ENCODE measurements around the gene UHRF1.
A peak's percentile ranks its signal among the peaks of the same experiment; 100 is the strongest.
"Not testable (repeated sequence)": the region's sequence is repeated elsewhere in the genome, so short reads cannot be mapped to it uniquely, and the experiment has no call there.

UHRF1 gene

DNA sequence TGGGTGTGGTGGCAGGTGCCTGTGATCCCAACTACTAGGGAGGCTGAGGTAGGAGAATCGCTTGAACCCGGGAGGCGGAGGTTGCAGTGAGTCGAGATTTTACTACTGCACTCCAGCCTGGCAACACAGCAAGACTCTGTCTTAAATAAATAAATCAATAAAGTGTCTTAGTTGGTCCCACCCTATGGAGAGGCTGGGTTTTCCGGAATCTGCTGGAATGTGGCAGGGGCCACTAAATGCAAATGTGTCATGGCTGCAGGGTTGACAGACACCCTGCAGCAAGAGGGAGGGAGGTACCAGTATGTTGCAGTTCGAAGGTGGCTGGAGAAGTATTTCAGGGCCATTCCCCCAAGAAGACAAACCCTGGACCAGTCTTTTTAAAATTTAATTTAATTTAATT, 24.3 kb upstream of the UHRF1 start:
- H3K27ac Mint-ChIP-seq; H3K4me1 Mint-ChIP-seq (ENCODE audit: low read depth); H3K9me3 Mint-ChIP-seq; H3K4me3 Mint-ChIP-seq; H3K27me3 Mint-ChIP-seq; H3K36me3 Mint-ChIP-seq (ENCODE audit: low read depth): not testable (repeated sequence)

- not testable (repeated sequence) for H3K27me3 Mint-ChIP-seq; H3K27ac Mint-ChIP-seq; H3K4me1 Mint-ChIP-seq (ENCODE audit: low read depth); H3K9me3 Mint-ChIP-seq; H3K4me3 Mint-ChIP-seq; H3K36me3 Mint-ChIP-seq (ENCODE audit: low read depth)
These were observed 21.5 kb upstream of the UHRF1 start for GRCh38 chr19:4887803-4888202.

GRCh38 chr19:4889034-4889815, 20.1 kb upstream of the UHRF1 start:
- Mint-ChIP-seq H3K27ac (no peak overlapping the region), H3K4me1 (ENCODE audit: low read depth) (no peaks in the 10 kb centered on the region), H3K27me3 (no peaks in the 10 kb centered on the region), H3K36me3 (ENCODE audit: low read depth) (no peaks in the 10 kb centered on the region), H3K9me3 (no peaks in the 10 kb centered on the region), H3K4me3 (no peak overlapping the region)

- no peaks in the 10 kb centered on the region for H3K36me3 Mint-ChIP-seq (ENCODE audit: low read depth)
These were observed 18.2 kb upstream of the UHRF1 start for GRCh38 chr19:4891066-4891465.

GRCh38 chr19:4892962-4893361, 16.3 kb upstream of the UHRF1 start:
- H3K27me3 Mint-ChIP-seq; H3K4me3 Mint-ChIP-seq; H3K4me1 Mint-ChIP-seq (ENCODE audit: low read depth); H3K27ac Mint-ChIP-seq; H3K36me3 Mint-ChIP-seq (ENCODE audit: low read depth); H3K9me3 Mint-ChIP-seq: not testable (repeated sequence)

More at GRCh38 chr19:4891066-4891465, 18.2 kb upstream of the UHRF1 start:
- no peaks in the 10 kb centered on the region for H3K27me3 Mint-ChIP-seq
- no peak overlapping the region for H3K27ac Mint-ChIP-seq
- H3K4me3 Mint-ChIP-seq = no peak overlapping the region
- peaks cover 4% of the 10 kb centered on the region for H3K4me1 Mint-ChIP-seq (ENCODE audit: low read depth)
- H3K9me3 Mint-ChIP-seq = no peaks in the 10 kb centered on the region

DNA sequence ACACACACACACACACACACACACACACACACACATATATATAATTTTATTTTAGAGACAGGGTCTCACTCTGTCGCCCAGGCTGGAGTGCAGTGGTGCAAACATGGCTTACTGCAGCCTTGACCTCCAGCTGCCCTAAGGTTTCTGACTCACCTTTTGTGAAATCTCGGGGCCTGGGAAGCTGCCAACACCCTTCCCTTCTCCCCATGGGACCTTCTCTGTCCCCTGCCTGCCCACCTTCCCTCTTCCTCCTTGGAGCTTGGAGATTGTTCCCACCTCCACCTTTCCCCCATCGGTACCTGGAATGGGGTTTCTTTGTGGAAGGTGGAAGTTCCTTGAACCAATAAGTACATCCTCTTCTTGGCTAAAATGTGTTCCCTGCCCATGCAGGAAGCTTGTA, 12.9 kb upstream of the UHRF1 start:
- no peaks in the 10 kb centered on the region for H3K27me3 Mint-ChIP-seq
- H3K9me3 Mint-ChIP-seq = no peaks in the 10 kb centered on the region
- no peak overlapping the region for H3K4me3 Mint-ChIP-seq
- H3K4me1 Mint-ChIP-seq (ENCODE audit: low read depth) = peaks cover 8% of the 10 kb centered on the region
- H3K36me3 Mint-ChIP-seq (ENCODE audit: low read depth) = no peaks in the 10 kb centered on the region
- peak overlapping the region; percentile 49 for H3K27ac Mint-ChIP-seq

DNA sequence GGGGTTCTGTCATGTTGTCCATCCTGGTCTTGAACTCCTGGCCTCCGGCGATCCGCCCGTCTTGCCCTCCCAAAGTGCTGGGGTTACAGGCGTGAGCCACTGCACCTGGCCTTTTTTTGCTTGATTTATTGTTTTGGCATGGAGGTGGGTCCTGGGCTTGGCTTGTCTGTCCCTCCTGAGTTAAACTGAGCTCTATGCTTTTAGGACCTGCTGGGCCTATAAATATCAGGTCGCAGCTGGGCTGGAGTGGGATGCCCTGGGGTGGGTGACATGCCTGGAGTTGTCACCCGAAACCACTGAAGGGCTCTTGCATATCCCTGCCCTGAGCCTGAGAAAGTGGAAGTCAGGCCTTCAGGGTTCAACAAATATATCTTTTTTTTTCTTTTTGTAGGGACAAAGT, 12.2 kb upstream of the UHRF1 start:
- Mint-ChIP-seq H3K27ac (no peak overlapping the region), H3K9me3 (no peaks in the 10 kb centered on the region), H3K36me3 (ENCODE audit: low read depth) (no peaks in the 10 kb centered on the region), H3K27me3 (no peaks in the 10 kb centered on the region), H3K4me1 (ENCODE audit: low read depth) (peaks cover 8% of the 10 kb centered on the region), H3K4me3 (no peak overlapping the region)

DNA sequence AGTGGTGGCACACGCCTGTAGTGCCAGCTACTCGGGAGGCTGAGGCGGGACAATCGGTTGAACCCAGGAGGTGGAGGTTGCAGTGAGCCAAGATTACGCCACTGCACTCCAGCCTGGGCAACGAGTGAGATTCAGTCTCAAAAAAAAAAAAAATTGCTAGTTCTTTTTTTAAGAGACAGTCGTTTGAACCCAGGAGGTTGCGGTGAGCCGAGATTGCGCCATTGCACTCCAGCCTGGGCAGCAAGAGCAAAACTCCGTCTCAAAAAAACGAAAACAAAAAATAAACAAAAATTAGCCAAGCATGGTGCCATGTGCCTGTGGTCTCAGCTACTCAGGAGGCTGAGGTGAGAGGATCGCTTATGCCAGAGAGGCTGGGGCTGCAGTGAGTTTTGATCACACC, 8.4 kb upstream of the UHRF1 start:
- not testable (repeated sequence) for H3K27ac Mint-ChIP-seq; H3K36me3 Mint-ChIP-seq (ENCODE audit: low read depth); H3K4me3 Mint-ChIP-seq; H3K9me3 Mint-ChIP-seq; H3K4me1 Mint-ChIP-seq (ENCODE audit: low read depth); H3K27me3 Mint-ChIP-seq

DNA sequence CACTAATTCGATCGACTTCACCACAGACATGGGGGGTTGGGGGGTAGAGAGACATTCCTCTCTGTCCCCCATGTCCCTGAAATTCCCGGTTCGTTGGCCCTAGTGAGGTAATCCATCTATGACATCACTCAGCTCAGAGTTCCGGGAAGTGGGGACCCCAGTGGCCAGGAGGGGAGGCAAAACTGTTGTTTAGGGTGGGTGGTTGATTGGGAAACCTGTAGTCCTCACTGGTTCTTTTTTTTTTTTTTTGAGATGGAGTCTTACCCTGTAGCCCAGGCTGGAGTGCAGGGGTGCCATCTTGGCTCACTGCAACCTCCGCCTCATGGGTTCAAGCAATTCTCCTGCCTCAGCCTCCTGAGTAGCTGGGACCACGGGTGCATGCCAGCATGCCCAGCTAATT, 6.5 kb upstream of the UHRF1 start, which contains the start of gene ARRDC5:
Gene ARRDC5, minus strand, starts transcription at position 101 of the 400 bp plus-strand sequence. Its CDS starts 71 bp downstream, at position 30.
- H3K27ac Mint-ChIP-seq = peak within 1 kb of the TSS; percentile 15
- peaks cover under 1% of the 10 kb centered on the region for H3K4me1 Mint-ChIP-seq (ENCODE audit: low read depth)
- no peaks in the 10 kb centered on the region for H3K36me3 Mint-ChIP-seq (ENCODE audit: low read depth)
- no peaks in the 10 kb centered on the region for H3K9me3 Mint-ChIP-seq
- H3K4me3 Mint-ChIP-seq = no peak within 1 kb of the TSS
- no peaks in the 10 kb centered on the region for H3K27me3 Mint-ChIP-seq

DNA sequence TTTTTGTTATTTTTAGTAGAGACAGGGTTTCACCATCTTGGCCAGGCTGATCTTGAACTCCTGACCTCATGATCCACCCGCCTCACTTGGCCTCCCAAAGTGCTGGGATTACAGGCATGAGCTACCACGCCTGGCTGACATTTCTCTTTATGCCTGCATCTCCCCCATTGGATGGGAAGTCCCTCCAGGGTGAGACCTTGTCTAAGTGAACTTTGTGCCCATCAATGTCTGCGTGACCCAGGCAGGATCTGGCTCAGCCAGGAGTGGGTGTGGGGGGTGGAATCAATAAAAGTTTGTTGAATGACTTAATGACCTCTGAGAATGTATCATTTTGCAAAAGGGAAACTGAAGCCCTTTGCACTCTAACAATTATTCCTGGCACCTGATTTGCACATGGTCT, 4.8 kb upstream of the UHRF1 start:
- H3K36me3 Mint-ChIP-seq (ENCODE audit: low read depth) = no peaks in the 10 kb centered on the region
- H3K4me1 Mint-ChIP-seq (ENCODE audit: low read depth) = peaks cover 11% of the 10 kb centered on the region
- no peaks in the 10 kb centered on the region for H3K27me3 Mint-ChIP-seq
- no peaks in the 10 kb centered on the region for H3K9me3 Mint-ChIP-seq
- no peak overlapping the region for H3K27ac Mint-ChIP-seq
- H3K4me3 Mint-ChIP-seq = no peak overlapping the region

- H3K4me3 Mint-ChIP-seq = no peak overlapping the region
These were observed 2.3 kb upstream of the UHRF1 start for GRCh38 chr19:4906963-4907362.

GRCh38 chr19:4908360-4908759, 941 bp upstream of the UHRF1 start:
- Mint-ChIP-seq H3K4me1 (ENCODE audit: low read depth) (peaks cover 35% of the 10 kb centered on the region), H3K9me3 (no peaks in the 10 kb centered on the region), H3K4me3 (peak overlapping the region; percentile 77), H3K27ac (peak overlapping the region; percentile 36), H3K36me3 (ENCODE audit: low read depth) (peaks cover 27% of the 10 kb centered on the region), H3K27me3 (no peaks in the 10 kb centered on the region)

More at GRCh38 chr19:4906963-4907362, 2.3 kb upstream of the UHRF1 start:
- no peaks in the 10 kb centered on the region for H3K27me3 Mint-ChIP-seq
- H3K27ac Mint-ChIP-seq = no peak overlapping the region
- no peaks in the 10 kb centered on the region for H3K9me3 Mint-ChIP-seq
- H3K36me3 Mint-ChIP-seq (ENCODE audit: low read depth) = peaks cover 15% of the 10 kb centered on the region
- peaks cover 21% of the 10 kb centered on the region for H3K4me1 Mint-ChIP-seq (ENCODE audit: low read depth)

- Mint-ChIP-seq H3K4me3 (peak overlapping the region; percentile 77), H3K27ac (peak overlapping the region; percentile 36), H3K27me3 (no peaks in the 10 kb centered on the region), H3K9me3 (no peaks in the 10 kb centered on the region), H3K36me3 (ENCODE audit: low read depth) (peaks cover 28% of the 10 kb centered on the region), H3K4me1 (ENCODE audit: low read depth) (peaks cover 39% of the 10 kb centered on the region)
These were observed 533 bp upstream of the UHRF1 start for GRCh38 chr19:4908781-4909155.

DNA sequence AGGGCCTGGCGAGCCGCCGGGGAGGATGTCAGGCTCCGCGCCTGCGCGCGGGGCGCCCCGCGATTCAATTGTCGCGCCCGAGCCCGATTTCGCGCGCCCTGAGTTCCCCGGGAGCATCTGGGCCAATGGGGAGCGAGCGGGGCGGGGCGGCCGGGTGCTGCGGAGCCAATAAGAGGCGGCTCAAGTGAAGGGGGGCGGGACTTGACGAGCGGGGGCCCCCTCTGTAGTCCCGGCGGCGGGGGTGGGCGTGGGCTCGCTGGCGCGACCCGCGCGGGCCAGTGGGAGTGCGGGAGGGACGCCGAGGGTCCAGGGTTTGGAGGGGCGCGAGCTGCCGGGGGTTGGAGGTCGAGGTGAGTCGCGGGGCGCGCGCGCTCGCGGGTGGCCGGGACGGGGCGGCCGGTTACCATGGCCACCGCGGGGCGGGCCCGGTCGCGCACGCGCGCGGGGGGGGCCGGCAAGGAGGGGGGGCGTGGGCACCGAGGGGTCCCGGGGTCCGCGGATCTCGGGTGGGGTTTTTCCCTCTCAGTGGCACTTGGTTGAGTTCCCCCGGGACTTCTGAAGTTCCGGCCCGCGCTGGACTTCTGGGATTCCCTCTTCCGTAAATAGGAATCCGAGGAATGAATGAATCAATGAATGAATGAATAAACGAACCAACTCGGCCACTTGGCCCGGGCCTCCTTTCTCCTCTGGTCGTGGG, 744 bp downstream of the UHRF1 start:
- H3K27ac Mint-ChIP-seq = peak overlapping the region; percentile 89
- no peaks in the 10 kb centered on the region for H3K27me3 Mint-ChIP-seq
- H3K36me3 Mint-ChIP-seq (ENCODE audit: low read depth) = peaks cover 41% of the 10 kb centered on the region
- peaks cover 52% of the 10 kb centered on the region for H3K4me1 Mint-ChIP-seq (ENCODE audit: low read depth)
- H3K9me3 Mint-ChIP-seq = no peaks in the 10 kb centered on the region
- peak overlapping the region; percentile 84 for H3K4me3 Mint-ChIP-seq

DNA sequence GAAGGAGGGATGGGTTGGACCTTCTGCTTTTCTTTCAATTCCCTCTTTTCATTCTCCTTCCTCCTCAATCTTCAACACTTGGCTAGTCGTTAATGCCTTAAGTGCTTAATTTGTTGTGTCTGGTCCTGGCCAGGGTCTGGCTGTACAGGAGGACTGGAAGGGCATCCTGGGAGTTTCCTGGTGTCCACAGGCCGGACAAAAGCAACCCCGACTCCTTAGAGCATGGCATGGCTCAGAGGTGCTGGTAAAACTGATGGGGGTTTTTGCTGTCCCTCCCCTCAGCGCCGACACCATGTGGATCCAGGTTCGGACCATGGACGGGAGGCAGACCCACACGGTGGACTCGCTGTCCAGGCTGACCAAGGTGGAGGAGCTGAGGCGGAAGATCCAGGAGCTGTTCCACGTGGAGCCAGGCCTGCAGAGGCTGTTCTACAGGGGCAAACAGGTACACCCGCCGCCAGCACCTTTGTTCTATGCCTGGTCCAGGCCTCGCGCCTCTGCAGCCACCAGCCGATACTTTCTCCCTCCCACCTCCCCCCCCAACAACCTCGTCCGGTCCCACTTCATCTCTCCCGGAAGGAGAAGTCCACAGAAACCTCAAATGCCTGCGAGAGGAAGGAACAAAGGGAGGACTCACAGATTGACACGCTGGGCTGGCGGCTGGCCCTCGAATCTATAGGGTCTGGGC, 1.4 kb downstream of the UHRF1 start:
- Mint-ChIP-seq H3K27me3 (no peaks in the 10 kb centered on the region), H3K9me3 (no peaks in the 10 kb centered on the region), H3K4me3 (peak overlapping the region; percentile 84), H3K36me3 (ENCODE audit: low read depth) (peaks cover 48% of the 10 kb centered on the region), H3K27ac (peak overlapping the region; percentile 89), H3K4me1 (ENCODE audit: low read depth) (peaks cover 59% of the 10 kb centered on the region)

All from stimulated activated naive CD8-positive, alpha-beta T cell treated with anti-CD3 and anti-CD28 coated beads, Interleukin-15, Interleukin-2, amounts not matched to agents 100 ng/mL and 50 ng/mL, for 24 hours (primary cell).